ENCODE results near the gene ZFP36L2.

The ZFP36L2 gene

DNA sequence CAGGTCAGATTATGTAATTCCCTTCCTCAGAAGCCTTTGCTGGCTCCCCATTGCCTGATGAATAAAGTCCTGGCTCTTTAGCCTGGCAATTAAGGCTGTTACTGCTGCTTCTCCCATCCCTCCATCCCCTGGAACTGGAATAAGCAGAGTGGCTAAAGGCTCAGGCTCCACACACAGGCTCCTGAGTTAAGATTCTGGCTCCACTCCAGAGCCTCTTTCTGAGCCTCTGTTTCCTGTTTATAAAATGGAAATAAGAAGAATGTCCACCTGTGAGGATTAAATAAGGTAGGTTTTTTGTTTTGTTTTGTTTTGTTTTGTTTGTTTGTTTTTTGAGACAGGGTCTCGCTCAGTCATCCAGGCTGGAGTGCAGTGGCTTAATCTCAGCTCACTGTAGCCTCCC, 50.0 kb downstream of the ZFP36L2 start:
- Histone ChIP-seq H3K9ac (ENCODE audit: low read length) (no peak overlapping the region), H3K4me2 (ENCODE audit: low read length) (no peak overlapping the region), H3K9me3 (ENCODE audit: insufficient read depth, low read length) (no peaks in the 10 kb centered on the region), H3K27me3 (ENCODE audit: low read depth, low read length) (no peaks in the 10 kb centered on the region), H4K20me1 (ENCODE audit: insufficient read depth, low read length) (no peaks in the 10 kb centered on the region), H3K79me2 (ENCODE audit: low read length) (no peaks in the 10 kb centered on the region), H2AFZ (ENCODE audit: low read depth, low read length) (no peak overlapping the region), H3K4me3 (ENCODE audit: low read length) (no peak overlapping the region), H3K27ac (ENCODE audit: low read length) (no peak overlapping the region), H3K36me3 (replicated peaks; ENCODE audit: low read depth, low read length) (no peaks in the 10 kb centered on the region), H3K4me1 (ENCODE audit: low read length) (peaks cover 48% of the 10 kb centered on the region)
- no peak for TF ChIP-seq EZH2phosphoT487 (IDR thresholded peaks at IDR 0.05; ENCODE audit: low read depth)
- TF ChIP-seq, protein P1, sequence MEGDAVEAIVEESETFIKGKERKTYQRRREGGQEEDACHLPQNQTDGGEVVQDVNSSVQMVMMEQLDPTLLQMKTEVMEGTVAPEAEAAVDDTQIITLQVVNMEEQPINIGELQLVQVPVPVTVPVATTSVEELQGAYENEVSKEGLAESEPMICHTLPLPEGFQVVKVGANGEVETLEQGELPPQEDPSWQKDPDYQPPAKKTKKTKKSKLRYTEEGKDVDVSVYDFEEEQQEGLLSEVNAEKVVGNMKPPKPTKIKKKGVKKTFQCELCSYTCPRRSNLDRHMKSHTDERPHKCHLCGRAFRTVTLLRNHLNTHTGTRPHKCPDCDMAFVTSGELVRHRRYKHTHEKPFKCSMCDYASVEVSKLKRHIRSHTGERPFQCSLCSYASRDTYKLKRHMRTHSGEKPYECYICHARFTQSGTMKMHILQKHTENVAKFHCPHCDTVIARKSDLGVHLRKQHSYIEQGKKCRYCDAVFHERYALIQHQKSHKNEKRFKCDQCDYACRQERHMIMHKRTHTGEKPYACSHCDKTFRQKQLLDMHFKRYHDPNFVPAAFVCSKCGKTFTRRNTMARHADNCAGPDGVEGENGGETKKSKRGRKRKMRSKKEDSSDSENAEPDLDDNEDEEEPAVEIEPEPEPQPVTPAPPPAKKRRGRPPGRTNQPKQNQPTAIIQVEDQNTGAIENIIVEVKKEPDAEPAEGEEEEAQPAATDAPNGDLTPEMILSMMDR (IDR thresholded peaks at IDR 0.05; ENCODE audit: low read depth, low read length): no peak

DNA sequence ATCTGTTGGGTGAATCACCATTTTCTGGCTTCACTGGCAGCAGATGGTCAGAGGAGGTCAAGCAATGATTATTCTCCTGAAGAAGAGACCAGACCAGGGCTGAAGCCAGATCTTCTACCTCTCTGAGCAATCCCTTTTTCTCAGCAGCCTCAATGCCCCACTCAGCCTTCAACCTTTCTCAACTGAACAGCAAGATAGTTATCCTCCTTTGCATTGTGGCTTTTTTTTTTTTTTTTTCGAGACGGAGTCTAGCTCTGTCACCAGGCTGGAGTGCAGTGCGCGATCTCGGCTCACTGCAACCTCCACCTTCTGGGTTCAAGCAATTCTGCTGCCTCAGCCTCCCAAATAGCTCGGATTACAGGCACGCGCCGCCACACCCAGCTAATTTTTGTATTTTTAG, 50.5 kb downstream of the ZFP36L2 start:
- TF ChIP-seq EZH2phosphoT487 (IDR thresholded peaks at IDR 0.05; ENCODE audit: low read depth): no peak
- TF ChIP-seq, protein P1 (IDR thresholded peaks at IDR 0.05; ENCODE audit: low read depth, low read length): no peak
- Histone ChIP-seq H3K4me2 (ENCODE audit: low read length) (peak overlapping the region; percentile 72; the same call in 1 of the 2 replicates), H3K4me3 (ENCODE audit: low read length) (no peak overlapping the region), H2AFZ (ENCODE audit: low read depth, low read length) (no peak overlapping the region), H3K36me3 (replicated peaks; ENCODE audit: low read depth, low read length) (no peaks in the 10 kb centered on the region), H3K4me1 (ENCODE audit: low read length) (peaks cover 49% of the 10 kb centered on the region), H3K9ac (ENCODE audit: low read length) (peak overlapping the region; percentile 65; the same call in 1 of the 2 replicates), H3K27ac (ENCODE audit: low read length) (no peak overlapping the region), H3K79me2 (ENCODE audit: low read length) (no peaks in the 10 kb centered on the region), H3K27me3 (ENCODE audit: low read depth, low read length) (no peaks in the 10 kb centered on the region), H4K20me1 (ENCODE audit: insufficient read depth, low read length) (no peaks in the 10 kb centered on the region), H3K9me3 (ENCODE audit: insufficient read depth, low read length) (no peaks in the 10 kb centered on the region)

DNA sequence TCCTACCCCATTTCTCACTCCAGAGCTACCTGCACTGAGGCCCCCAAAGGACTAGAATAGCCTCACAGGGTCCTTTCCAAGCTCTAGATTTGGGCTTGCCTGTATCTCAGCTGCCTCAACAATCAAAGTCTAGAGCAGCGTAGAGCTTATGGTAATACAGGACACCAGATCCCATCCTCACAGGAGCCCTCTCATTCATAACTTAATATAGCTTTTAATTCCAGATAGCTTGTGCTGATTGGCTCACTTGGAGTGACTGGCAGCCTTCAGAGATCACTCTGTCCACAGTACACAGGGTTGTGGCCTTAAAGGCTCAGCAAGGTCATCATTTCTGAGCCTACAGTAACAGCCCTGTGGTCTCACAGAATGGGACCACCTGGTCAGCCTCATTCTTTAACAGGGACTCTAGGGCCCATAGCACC, 51.4 kb downstream of the ZFP36L2 start:
- peak overlapping the region; percentile 57 for H3K4me3 ChIP-seq (ENCODE audit: low read length)
- H3K9ac ChIP-seq (ENCODE audit: low read length): peak overlapping the region; percentile 65
- no peaks in the 10 kb centered on the region for H3K27me3 ChIP-seq (ENCODE audit: low read depth, low read length)
- H3K4me1 ChIP-seq (ENCODE audit: low read length): peaks cover 58% of the 10 kb centered on the region
- H3K9me3 ChIP-seq (ENCODE audit: insufficient read depth, low read length): no peaks in the 10 kb centered on the region
- no peaks in the 10 kb centered on the region for H3K36me3 ChIP-seq (replicated peaks; ENCODE audit: low read depth, low read length)
- no peak overlapping the region for H2AFZ ChIP-seq (ENCODE audit: low read depth, low read length)
- no peaks in the 10 kb centered on the region for H3K79me2 ChIP-seq (ENCODE audit: low read length)
- peak overlapping the region; percentile 72 for H3K4me2 ChIP-seq (ENCODE audit: low read length)
- TF ChIP-seq EZH2phosphoT487 (IDR thresholded peaks at IDR 0.05; ENCODE audit: low read depth): no peak
- TF ChIP-seq, protein P1 (IDR thresholded peaks at IDR 0.05; ENCODE audit: low read depth, low read length): no peak
- H3K27ac ChIP-seq (ENCODE audit: low read length): peak overlapping the region; percentile 77
- H4K20me1 ChIP-seq (ENCODE audit: insufficient read depth, low read length): no peaks in the 10 kb centered on the region

DNA sequence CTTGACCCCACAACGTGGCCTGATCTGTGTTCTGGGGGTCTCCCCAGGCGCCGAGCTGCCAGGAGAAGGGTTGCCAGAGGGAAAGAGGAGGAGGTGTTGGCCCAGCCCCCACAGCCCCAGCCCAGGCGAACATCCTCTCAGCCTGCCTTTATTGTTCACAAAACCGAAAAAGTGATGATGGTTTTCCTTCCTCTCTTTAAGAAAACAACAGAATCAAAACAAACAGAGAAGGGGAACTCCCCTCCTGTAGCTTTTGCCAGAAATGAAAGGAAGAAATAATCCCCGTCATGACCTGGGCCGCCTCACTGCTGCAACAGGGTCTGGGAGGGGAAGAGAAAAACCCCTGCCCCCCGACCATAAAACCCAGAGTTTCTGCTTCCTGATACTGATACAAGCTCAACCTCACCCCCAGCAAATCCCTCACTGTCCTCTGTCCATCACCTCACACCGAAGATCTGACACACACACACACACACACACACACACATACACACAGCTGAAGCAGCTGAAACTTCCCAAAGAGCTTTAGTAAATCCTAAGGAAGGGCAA, 52.0 kb downstream of the ZFP36L2 start:
- H3K27ac ChIP-seq (ENCODE audit: low read length): peak overlapping the region; percentile 77

More for the DNA sequence above, 52.0 kb downstream of the ZFP36L2 start:
- Histone ChIP-seq H4K20me1 (ENCODE audit: insufficient read depth, low read length) (no peaks in the 10 kb centered on the region), H3K4me1 (ENCODE audit: low read length) (peaks cover 63% of the 10 kb centered on the region), H2AFZ (ENCODE audit: low read depth, low read length) (no peak overlapping the region), H3K9ac (ENCODE audit: low read length) (peak overlapping the region; percentile 65), H3K4me2 (ENCODE audit: low read length) (peak overlapping the region; percentile 72), H3K27me3 (ENCODE audit: low read depth, low read length) (no peaks in the 10 kb centered on the region), H3K4me3 (ENCODE audit: low read length) (peak overlapping the region; percentile 57), H3K79me2 (ENCODE audit: low read length) (no peaks in the 10 kb centered on the region), H3K9me3 (ENCODE audit: insufficient read depth, low read length) (no peaks in the 10 kb centered on the region), H3K36me3 (replicated peaks; ENCODE audit: low read depth, low read length) (no peaks in the 10 kb centered on the region)
- no peak for TF ChIP-seq EZH2phosphoT487 (IDR thresholded peaks at IDR 0.05; ENCODE audit: low read depth)
- TF ChIP-seq, protein P1 (IDR thresholded peaks at IDR 0.05; ENCODE audit: low read depth, low read length): no peak

All from OCI-LY3 (cell line).